ENCODE data around the gene ARHGAP33. TPM values are rescaled to one million over a fixed set of nuclear protein-coding genes. Genes with fewer than 3 reads are reported as not detected.
A peak's percentile ranks its signal among the peaks of the same experiment; 100 is the strongest.

The ARHGAP33 gene
- total RNA-seq (2014; rRNA removed; shearing (Covaris generic)): 2.8 and 7.8 TPM in 2 replicates

DNA sequence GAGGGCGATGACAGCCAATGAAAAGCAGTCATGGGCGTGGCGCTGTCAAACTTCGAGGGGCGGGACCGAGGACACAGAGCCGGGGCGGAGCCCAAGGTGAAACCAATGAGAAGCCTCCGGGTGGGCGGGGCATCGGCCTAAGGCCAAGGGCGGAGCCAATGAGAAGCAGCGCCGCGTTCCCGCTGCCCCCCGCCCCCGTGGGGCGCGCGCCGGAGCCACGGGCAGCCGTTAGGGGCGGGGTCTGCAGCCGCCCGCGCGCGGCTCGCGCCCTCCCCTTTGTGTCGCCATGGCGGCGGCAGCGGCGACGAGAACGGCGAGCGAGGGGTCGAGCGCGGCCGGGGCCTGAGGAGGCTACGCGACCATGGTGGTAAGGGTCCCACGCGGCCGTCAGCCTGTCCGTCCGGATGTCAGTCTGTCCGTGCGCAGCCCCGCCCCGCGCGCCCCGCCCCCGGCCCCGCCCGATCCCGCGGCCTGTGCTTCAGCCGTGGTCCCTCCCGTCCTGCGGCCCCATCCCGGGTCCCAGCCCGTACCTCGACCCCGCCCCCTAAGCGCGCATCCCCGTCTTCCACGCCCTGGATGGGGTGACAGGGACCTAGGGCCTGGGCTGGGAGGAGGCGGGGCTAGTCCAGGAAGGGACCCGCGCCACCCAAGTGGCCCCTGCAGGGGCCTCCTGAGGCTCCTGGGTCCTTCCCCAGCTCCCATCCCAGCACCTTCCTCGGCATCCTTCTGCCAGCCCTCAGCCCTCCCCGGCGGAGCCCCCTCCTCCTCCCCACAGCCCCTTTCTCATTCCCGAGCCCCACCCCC is at the start of gene ARHGAP33:
Gene ARHGAP33 (plus strand): TSS at position 267 of the 804 bp plus-strand sequence. CDS start 95 bp downstream, at position 362.
- DNase-seq (ENCODE audit: low spot score): peak; percentile 96

DNA sequence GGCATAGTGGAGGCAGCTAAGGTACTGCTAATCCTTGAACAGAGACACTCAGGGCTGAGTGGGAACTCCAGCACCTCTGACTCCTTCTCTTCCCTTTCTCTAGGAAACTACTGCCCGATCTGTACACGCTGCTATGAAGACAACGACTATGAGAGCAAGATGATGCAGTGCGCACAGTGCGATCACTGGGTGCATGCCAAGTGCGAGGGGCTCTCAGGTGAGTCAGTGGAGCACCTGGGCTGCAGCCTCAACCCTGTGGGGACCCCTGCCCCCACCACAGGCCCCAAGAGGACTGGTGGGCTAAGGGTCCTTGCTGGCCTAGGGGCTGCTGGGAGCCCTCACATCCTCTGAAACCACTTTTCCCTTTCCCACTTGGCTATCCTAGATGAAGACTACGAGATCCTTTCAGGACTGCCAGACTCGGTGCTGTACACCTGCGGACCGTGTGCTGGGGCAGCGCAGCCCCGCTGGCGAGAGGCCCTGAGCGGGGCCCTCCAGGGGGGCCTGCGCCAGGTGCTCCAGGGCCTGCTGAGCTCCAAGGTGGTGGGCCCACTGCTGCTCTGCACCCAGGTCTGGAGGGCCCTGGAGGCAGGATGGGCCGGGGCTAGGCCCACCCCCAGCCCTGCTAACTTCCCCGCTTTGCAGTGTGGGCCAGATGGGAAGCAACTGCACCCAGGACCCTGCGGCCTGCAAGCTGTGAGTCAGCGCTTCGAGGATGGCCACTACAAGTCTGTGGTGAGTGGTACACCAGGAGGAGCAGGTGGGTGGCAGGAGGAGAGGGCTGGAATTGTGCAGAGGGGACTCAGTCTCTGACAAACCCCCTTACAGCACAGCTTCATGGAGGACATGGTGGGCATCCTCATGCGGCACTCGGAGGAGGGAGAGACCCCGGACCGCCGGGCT is 48.1 kb upstream of the ARHGAP33 start:
- no peak for DNase-seq (ENCODE audit: low spot score)

GRCh38 chr19:35727956-35728706 is 47.2 kb upstream of the ARHGAP33 start:
- no peak for DNase-seq (ENCODE audit: low spot score)

DNA sequence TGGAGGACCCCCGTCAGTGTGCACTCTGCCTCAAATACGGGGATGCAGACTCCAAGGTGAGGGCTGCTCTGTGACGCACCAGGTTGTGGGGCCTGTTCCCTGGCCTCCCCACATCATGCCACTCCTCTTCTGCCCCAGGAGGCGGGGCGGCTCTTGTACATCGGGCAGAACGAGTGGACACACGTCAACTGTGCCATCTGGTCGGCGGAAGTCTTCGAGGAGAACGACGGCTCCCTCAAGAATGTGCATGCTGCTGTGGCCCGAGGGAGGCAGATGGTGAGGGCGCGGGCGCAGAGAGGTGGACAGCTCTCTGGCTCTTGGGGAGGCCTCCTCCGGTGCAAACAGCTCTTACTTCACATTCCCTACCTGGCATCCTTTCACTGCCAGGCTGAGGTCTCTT is 46.3 kb upstream of the ARHGAP33 start:
- DNase-seq (ENCODE audit: low spot score): no peak

DNA sequence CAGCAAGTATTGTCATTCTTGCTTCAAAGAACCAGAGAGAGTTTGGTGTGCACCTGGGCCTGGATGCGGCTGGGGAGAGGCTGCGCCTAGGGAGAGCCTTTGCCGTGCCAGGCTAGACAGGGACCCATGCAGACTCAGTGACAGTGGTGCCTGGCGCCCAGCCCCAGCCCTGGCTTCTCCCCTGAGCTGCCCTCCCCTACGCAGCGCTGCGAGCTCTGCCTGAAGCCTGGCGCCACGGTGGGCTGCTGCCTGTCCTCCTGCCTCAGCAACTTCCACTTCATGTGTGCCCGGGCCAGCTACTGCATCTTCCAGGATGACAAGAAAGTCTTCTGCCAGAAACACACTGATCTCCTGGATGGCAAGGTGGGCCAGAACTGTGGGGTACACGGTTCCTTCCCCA is 45.6 kb upstream of the ARHGAP33 start:
- no peak for DNase-seq (ENCODE audit: low spot score)

GRCh38 chr19:35730326-35730725 is 45.0 kb upstream of the ARHGAP33 start:
- no peak for DNase-seq (ENCODE audit: low spot score)

DNA sequence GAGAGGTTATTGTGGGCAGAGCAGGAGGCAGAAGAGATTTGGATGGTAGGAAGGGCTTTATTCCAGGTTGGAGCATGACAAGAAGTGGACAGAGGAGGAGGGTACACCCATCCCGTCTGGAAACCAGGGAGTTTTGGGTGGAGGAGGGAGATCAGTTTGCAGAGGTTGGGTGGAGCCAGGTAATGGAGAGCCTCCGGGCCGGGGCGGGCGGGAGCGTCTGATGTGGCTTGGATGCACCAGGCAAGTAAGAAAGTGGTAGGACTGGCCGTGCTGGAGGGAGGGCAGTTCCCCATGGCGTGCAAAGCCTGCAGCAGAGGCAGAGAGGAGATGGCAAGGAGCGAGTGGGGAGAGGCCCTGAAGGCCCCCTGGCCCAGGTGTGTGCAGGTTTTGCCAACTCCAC is 44.0 kb upstream of the ARHGAP33 start:
- no peak for DNase-seq (ENCODE audit: low spot score)

GRCh38 chr19:35731779-35732405 is 43.5 kb upstream of the ARHGAP33 start:
- DNase-seq (ENCODE audit: low spot score): no peak

- DNase-seq (ENCODE audit: low spot score): no peak
Observed at GRCh38 chr19:35732540-35733179, 42.7 kb upstream of the ARHGAP33 start.

- DNase-seq (ENCODE audit: low spot score): no peak
Observed at GRCh38 chr19:35733180-35734125, 41.9 kb upstream of the ARHGAP33 start.

- no peak for DNase-seq (ENCODE audit: low spot score)
Observed at GRCh38 chr19:35734273-35734672, 41.1 kb upstream of the ARHGAP33 start.

GRCh38 chr19:35734889-35735288 is 40.5 kb upstream of the ARHGAP33 start:
- no peak for DNase-seq (ENCODE audit: low spot score)

DNA sequence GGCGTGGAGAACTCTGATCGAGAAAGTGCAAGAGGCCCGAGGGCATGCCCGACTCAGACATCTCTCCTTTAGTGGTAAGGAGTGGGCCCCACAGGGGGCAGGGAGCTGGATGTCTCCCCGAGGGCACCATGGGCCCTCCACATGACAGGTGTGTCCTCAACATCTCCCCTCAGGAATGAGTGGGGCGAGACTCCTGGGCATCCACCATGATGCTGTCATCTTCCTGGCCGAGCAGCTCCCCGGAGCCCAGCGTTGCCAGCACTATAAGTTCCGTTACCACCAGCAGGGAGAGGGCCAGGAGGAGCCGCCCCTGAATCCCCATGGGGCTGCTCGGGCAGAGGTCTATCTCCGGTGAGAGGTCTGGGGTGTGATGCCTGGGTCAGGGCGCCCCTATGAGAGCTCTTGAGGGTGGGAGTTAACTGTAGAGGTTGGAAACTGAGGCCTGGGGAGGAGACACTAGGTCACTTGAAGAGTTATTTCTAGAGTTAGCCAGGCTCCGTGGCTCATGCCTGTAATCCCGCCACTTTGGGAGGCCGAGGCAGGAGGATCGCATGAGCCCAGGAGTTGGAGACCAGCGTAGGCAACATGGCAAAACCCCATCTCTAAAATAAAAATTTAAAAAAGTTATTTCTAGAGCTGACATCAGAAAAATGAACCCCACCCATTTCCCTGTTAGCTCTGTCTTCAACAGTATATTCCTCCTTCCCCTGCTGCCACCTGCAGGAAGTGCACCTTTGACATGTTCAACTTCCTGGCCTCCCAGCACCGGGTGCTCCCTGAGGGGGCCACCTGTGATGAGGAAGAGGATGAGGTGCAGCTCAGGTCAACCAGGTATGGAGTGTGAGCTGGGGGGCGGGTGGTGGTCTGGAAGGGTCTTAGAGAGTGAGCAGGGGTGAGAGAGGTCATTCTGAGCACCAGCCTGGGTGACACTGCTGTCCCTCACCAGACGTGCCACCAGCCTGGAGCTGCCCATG is 38.2 kb upstream of the ARHGAP33 start:
- no peak for DNase-seq (ENCODE audit: low spot score)

GRCh38 chr19:35738021-35738886 is 37.1 kb upstream of the ARHGAP33 start:
- no peak for DNase-seq (ENCODE audit: low spot score)

GRCh38 chr19:35738887-35739229 is 36.5 kb upstream of the ARHGAP33 start:
- no peak for DNase-seq (ENCODE audit: low spot score)

- DNase-seq (ENCODE audit: low spot score): no peak
Observed at GRCh38 chr19:35739275-35740107, 35.9 kb upstream of the ARHGAP33 start.

- no peak for DNase-seq (ENCODE audit: low spot score)
Observed at GRCh38 chr19:35740108-35740422, 35.3 kb upstream of the ARHGAP33 start.

Measured in A172 (cell line).